HL-60 (cell line): ENCODE results near the gene PNPLA4.

Experiments used
- DNase-seq, 2 experiments: peaks; one replicate each; pipeline ENCODE4 v3.0.0-alpha.2; 2010 to 2020; ENCODE audit warnings: low read depth in 1 of 2, low spot score in 1 of 2
- H3K27ac ChIP-seq: fragments of 250-450 bp; sonication (Bioruptor Pico); replicated peaks from 2 replicates; pipeline ENCODE4 v1.5.1; 2020; ENCODE audit warnings: mild to moderate bottlenecking, moderate library complexity
- H3K27me3 ChIP-seq: fragments of 250-450 bp; sonication (Bioruptor Pico); 2 replicates; pipeline ENCODE4 v1.5.1; 2021; ENCODE audit warnings: mild to moderate bottlenecking, moderate library complexity; ENCODE audit not compliant: insufficient read depth, poor library complexity, severe bottlenecking
- H3K4me3 ChIP-seq: replicated peaks from 2 replicates; pipeline ENCODE4 v1.5.1; 2011; ENCODE audit warnings: mild to moderate bottlenecking, control low read depth, low read length; ENCODE audit not compliant: insufficient read depth
- CTCF ChIP-seq: IDR thresholded peaks from one replicate; pipeline ENCODE4 v1.5.1; 2011; ENCODE audit warnings: low read length, control low read depth, inconsistent platforms; ENCODE audit not compliant: insufficient read depth
- GABPA ChIP-seq: IDR thresholded peaks from 2 replicates; pipeline ENCODE4 v1.6.1; 2012; ENCODE audit warnings: low read depth
- POLR2AphosphoS5 ChIP-seq: IDR thresholded peaks from 2 replicates; pipeline ENCODE4 v1.6.1; 2012; ENCODE audit warnings: low read depth
- REST ChIP-seq: IDR thresholded peaks from 2 replicates; pipeline ENCODE4 v1.6.1; 2012; ENCODE audit warnings: low read depth; ENCODE audit not compliant: insufficient replicate concordance
- SPI1 ChIP-seq: IDR thresholded peaks from 2 replicates; pipeline ENCODE4 v1.6.1; 2012; ENCODE audit warnings: low read depth, mild to moderate bottlenecking, borderline replicate concordance

The PNPLA4 gene

GRCh38 chrX:7876957-7877356 is 50.3 kb downstream of the PNPLA4 start:
- TF ChIP-seq POLR2AphosphoS5, result no peak
- no peak for TF ChIP-seq REST
- TF ChIP-seq SPI1, result no peak
- TF ChIP-seq CTCF, result no peak
- TF ChIP-seq GABPA, result no peak
- DNase-seq, result no peak
- Histone ChIP-seq H3K4me3 (no peak overlapping the region), H3K27me3 (no peaks in the 10 kb centered on the region), H3K27ac (no peak overlapping the region)

GRCh38 chrX:7872042-7872441 is 55.2 kb downstream of the PNPLA4 start:
- no peak overlapping the region for H3K27ac ChIP-seq
- TF ChIP-seq POLR2AphosphoS5 (no peak), CTCF (no peak), SPI1 (no peak), GABPA (no peak), REST (no peak)
- no peaks in the 10 kb centered on the region for H3K27me3 ChIP-seq
- no peak overlapping the region for H3K4me3 ChIP-seq
- no peak for DNase-seq

GRCh38 chrX:7852166-7852565 is 75.0 kb downstream of the PNPLA4 start:
- TF ChIP-seq POLR2AphosphoS5, result no peak
- TF ChIP-seq CTCF, result no peak
- TF ChIP-seq GABPA, result no peak
- no peak for TF ChIP-seq SPI1
- no peak for TF ChIP-seq REST
- H3K27me3 ChIP-seq, result no peaks in the 10 kb centered on the region
- H3K27ac ChIP-seq, result no peak overlapping the region
- no peak overlapping the region for H3K4me3 ChIP-seq
- no peak for DNase-seq
